Neutrophil (primary cell): ENCODE measurements around the gene ACO1.

ENCODE experiments used
- H3K27ac ChIP-seq: fragments of 200-600 bp; sonication (generic); 2 replicates; pipeline ENCODE4 v1.5.1; 2016; ENCODE audit warnings: mild to moderate bottlenecking, moderate library complexity
- H3K27me3 ChIP-seq: fragments of 200-600 bp; sonication (generic); 2 replicates; pipeline ENCODE4 v1.6.0; 2016; ENCODE audit warnings: mild to moderate bottlenecking
- H3K36me3 ChIP-seq: fragments of 200-600 bp; sonication (generic); 2 replicates; pipeline ENCODE4 v1.5.1; 2017
- H3K4me1 ChIP-seq, 2 experiments: fragments of 200-600 bp in 1 of 2; sonication (generic) in 1 of 2; 1 replicate in 1 of 2; 2 replicates in 1 of 2; pipeline versions ENCODE4 v1.5.1 to v1.6.1; 2013 to 2016; ENCODE audit warnings: low read depth in 1 of 2, low read length in 1 of 2, mild to moderate bottlenecking in 1 of 2, moderate library complexity in 1 of 2; ENCODE audit not compliant: control insufficient read depth in 1 of 2, insufficient read depth in 1 of 2
- H3K4me3 ChIP-seq, 2 experiments: fragments of 200-600 bp in 1 of 2; sonication (generic) in 1 of 2; 1 replicate in 1 of 2; 2 replicates in 1 of 2; pipeline ENCODE4 v1.5.1; 2013 to 2016; ENCODE audit warnings: low read depth in 1 of 2, low read length in 1 of 2, mild to moderate bottlenecking in 1 of 2, moderate library complexity in 1 of 2
- H3K9me3 ChIP-seq: fragments of 200-600 bp; sonication (generic); 2 replicates; pipeline ENCODE4 v1.5.1; 2016
- TF ChIP-seq, protein P1 (sequence below): fragments of 200-600 bp; sonication (generic); IDR thresholded peaks from 2 replicates; pipeline ENCODE4 v1.5.1; 2016; ENCODE audit warnings: antibody characterized with exemption

ACO1 gene

DNA sequence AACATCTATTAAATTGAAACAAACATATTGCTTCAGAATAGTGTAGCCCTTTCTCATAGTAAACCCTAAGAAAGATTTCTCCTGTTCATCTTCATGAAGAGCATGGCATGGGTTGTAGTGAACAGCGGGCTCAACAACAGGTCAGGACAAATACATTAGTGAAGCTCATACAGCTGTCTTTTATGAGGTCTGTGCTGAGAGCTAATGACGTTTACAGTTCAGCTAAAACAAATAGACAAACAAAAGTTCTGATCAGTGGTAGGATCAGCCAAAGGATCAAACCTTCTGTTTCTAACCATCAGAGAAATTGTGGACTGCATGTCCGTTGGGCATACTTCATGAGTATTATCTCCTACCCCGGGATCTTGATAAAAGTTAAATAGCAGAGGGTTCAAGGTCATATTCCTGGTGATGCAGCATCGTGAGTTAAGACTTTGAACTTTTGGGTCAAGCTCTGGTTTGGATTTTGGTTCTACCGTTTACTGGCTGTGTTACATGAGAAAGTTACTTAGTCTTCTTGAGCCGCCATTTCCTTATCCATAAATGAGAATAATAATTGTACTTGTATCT, 37.9 kb downstream of the ACO1 start:
- no peaks in the 10 kb centered on the region for H3K9me3 ChIP-seq
- H3K4me1 ChIP-seq, result no peaks in the 10 kb centered on the region
- TF ChIP-seq, protein P1, sequence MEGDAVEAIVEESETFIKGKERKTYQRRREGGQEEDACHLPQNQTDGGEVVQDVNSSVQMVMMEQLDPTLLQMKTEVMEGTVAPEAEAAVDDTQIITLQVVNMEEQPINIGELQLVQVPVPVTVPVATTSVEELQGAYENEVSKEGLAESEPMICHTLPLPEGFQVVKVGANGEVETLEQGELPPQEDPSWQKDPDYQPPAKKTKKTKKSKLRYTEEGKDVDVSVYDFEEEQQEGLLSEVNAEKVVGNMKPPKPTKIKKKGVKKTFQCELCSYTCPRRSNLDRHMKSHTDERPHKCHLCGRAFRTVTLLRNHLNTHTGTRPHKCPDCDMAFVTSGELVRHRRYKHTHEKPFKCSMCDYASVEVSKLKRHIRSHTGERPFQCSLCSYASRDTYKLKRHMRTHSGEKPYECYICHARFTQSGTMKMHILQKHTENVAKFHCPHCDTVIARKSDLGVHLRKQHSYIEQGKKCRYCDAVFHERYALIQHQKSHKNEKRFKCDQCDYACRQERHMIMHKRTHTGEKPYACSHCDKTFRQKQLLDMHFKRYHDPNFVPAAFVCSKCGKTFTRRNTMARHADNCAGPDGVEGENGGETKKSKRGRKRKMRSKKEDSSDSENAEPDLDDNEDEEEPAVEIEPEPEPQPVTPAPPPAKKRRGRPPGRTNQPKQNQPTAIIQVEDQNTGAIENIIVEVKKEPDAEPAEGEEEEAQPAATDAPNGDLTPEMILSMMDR, result no peak
- H3K36me3 ChIP-seq, result no peaks in the 10 kb centered on the region
- no peak overlapping the region for H3K4me3 ChIP-seq
- H3K27me3 ChIP-seq, result no peaks in the 10 kb centered on the region
- H3K27ac ChIP-seq, result no peak overlapping the region

DNA sequence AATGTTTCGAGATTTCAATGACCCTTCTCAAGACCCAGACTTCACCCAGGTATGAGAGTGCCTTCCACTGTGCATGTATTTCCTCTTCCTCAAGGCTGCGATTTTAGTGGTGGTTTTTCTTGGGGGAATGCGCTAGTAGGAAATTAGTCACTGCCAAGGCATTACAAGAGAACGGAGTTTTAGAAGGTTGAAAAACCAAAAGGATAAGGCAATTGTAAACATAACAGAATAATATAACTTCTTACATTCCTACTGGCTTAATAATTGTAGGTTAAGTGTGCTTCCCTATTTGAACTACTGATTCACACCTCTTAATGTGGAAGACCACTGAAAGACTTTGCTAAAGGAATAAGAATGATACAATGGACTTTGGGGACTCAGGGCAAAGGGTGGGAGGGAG, 38.9 kb downstream of the ACO1 start:
- Histone ChIP-seq H3K9me3 (no peaks in the 10 kb centered on the region), H3K4me3 (no peak overlapping the region), H3K27me3 (no peaks in the 10 kb centered on the region), H3K4me1 (no peaks in the 10 kb centered on the region), H3K27ac (no peak overlapping the region), H3K36me3 (no peaks in the 10 kb centered on the region)
- TF ChIP-seq, protein P1, result no peak

DNA sequence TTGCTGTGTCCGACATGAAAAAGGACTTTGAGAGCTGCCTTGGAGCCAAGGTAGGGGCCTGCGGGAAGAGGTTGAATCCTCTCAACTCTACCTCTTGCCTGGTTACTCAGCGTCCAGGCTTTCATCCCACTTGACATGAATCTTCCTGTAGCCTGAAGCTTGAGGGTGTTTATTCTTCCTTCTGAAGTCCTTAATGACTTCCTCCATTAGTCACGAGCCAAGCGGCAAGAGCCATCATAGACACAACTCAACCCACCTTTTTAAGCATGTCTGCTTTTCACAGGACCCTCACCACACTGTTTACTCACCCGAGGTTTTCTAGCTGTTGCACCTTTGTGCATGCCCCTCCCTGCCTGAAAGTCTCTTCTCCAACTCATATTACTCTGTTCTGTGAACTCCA, 40.2 kb downstream of the ACO1 start:
- no peak overlapping the region for H3K4me3 ChIP-seq
- H3K27me3 ChIP-seq, result no peaks in the 10 kb centered on the region
- TF ChIP-seq, protein P1, result no peak
- H3K4me1 ChIP-seq, result no peaks in the 10 kb centered on the region
- H3K27ac ChIP-seq, result no peak overlapping the region
- no peaks in the 10 kb centered on the region for H3K36me3 ChIP-seq
- H3K9me3 ChIP-seq, result no peaks in the 10 kb centered on the region

DNA sequence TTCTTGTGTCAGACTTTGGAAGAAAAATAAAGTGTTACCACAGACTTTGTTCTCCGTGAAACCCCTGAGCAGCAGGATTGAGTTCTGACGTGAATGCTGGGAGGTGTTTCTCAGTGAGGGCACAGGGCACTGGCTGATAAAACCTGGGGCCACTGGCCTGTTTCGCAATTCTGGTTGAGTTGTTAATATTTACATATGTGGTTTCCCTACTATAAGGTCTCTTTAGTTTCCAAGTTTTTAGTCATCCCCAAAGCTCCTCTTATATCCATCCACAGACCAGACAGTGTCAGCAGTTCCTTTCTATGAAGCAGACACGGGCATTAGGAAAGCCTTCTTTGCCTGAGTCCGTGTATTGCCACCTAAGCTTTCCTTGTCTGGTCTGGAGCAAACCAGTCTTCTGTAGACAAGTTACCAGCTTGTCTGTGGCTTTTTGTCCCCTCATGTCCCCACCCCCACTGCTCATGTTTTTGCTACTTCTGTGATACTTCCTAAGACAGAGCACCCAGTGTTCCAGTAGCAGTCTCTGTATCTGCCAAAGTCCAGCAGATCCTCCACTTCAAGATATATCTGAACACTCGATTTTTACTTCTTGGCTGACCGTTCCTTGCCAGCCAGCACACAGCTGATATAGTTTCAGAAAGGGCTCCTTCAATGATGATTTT, 42.0 kb downstream of the ACO1 start:
- H3K4me3 ChIP-seq, result no peak overlapping the region
- H3K36me3 ChIP-seq, result peaks cover 7% of the 10 kb centered on the region
- no peaks in the 10 kb centered on the region for H3K9me3 ChIP-seq
- TF ChIP-seq, protein P1, result no peak
- H3K27me3 ChIP-seq, result no peaks in the 10 kb centered on the region
- H3K4me1 ChIP-seq, result no peaks in the 10 kb centered on the region
- H3K27ac ChIP-seq, result no peak overlapping the region

DNA sequence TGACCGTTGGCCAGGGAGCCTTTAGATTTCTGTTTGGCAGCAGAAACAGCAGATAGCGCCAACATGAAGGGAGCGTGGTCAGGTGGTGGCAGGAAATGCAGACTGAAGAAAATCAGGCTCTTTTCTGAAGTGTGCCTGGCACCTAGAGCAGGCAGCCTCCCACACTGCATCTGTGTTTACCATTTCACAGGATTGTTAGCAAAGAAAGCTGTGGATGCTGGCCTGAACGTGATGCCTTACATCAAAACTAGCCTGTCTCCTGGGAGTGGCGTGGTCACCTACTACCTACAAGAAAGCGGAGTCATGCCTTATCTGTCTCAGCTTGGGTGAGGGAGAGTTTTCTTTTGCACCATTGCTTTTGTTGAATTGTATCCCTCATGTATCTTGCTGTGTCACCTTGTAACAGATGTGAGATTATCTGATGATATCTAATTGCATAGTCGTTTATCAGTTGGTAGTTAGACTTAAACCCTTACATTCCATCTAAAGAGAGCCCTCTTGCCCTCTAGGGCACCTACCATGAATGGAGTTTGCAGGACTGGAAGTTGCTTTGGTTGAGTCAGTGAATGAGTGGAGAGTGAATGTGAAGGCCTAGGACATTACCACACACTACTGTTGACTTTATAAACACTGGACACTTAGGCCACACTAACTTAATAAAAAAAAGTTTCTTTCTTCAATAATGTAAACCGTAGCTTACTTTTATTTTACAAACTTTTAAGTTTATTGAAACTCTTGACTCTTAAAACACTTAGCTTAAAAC, 42.8 kb downstream of the ACO1 start:
- Histone ChIP-seq H3K36me3 (peaks cover 16% of the 10 kb centered on the region), H3K9me3 (no peaks in the 10 kb centered on the region), H3K4me3 (no peak overlapping the region), H3K4me1 (no peaks in the 10 kb centered on the region), H3K27me3 (no peaks in the 10 kb centered on the region), H3K27ac (no peak overlapping the region)
- TF ChIP-seq, protein P1, result no peak
